CD4-positive, alpha-beta T cell treated with Interleukin-15 for 4 hours (primary cell): ENCODE measurements around the gene BCL2L1.
"Not testable (repeated sequence)": the region's sequence is repeated elsewhere in the genome, so short reads cannot be mapped to it uniquely, and the experiment has no call there.

ENCODE experiments used
- DNase-seq: peaks from one replicate; pipeline ENCODE4 v3.0.0-alpha.2; 2020; ENCODE audit warnings: low spot score

The BCL2L1 gene

GRCh38 chr20:31648104-31648503 is 74.6 kb downstream of the BCL2L1 start:
- not testable (repeated sequence) for DNase-seq

DNA sequence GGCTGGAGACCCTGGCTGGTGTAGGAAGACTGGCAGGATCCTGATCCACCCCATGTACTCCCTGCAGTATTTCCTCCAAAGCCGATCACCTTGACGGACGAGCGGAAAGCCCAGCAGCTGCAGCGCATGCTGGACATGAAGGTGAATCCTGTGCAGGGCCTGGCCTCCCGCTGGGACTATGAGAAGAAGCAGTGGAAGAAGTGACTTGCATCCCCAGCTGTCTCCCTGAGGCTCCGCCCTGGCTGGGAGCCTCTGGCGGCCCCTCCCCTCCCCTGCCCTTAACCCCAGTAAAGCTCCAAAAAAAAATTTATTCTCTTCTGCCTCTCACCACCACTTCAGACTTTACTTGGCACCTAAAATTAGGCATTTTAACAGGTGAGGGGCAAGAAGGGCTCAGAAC is 78.0 kb downstream of the BCL2L1 start:
- no peak for DNase-seq

DNA sequence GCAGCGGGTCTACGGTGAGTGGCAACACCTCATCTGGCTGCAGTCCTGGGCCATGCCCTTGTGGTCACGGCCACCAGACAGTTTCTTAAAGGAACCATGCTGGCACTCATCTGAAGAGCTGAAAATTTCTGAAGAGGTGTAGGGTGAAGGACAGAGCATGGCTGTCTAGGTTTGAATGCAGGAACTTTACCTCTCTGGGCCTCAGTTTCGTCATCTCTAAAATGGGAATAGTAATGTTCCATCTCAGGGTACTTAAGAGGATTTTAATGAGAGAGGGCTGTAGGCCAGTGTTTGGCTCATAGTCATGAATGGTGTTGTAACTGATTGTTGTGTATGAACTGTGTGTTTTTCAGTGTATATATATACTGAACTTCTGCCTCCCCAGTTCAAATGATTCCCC is 79.1 kb downstream of the BCL2L1 start:
- no peak for DNase-seq

- DNase-seq, result no peak
These were observed 79.8 kb downstream of the BCL2L1 start for GRCh38 chr20:31642837-31643236.

- no peak for DNase-seq
These were observed 81.3 kb downstream of the BCL2L1 start for GRCh38 chr20:31641391-31641790.

DNA sequence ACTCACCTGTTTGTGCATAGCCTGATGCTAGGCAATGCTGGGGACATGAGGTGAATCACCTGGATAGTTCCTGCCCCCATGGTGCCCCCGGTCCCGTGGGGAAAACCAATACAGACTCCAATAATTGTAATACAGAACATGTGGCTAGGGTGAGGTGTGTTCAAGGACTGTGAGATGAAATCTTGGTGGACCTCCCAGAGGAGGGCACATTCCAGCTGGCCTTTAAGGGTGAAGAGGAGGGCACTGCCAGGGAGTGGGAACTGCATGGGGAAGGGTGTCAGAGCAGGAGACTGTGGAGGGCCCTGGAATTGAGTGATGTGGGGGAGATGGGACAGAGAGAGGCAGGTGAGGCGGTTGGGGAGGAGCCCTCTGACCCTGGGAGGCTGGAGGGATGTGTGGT is 82.4 kb downstream of the BCL2L1 start:
- DNase-seq, result no peak

GRCh38 chr20:31638816-31639215 is 83.9 kb downstream of the BCL2L1 start:
- DNase-seq, result no peak

DNA sequence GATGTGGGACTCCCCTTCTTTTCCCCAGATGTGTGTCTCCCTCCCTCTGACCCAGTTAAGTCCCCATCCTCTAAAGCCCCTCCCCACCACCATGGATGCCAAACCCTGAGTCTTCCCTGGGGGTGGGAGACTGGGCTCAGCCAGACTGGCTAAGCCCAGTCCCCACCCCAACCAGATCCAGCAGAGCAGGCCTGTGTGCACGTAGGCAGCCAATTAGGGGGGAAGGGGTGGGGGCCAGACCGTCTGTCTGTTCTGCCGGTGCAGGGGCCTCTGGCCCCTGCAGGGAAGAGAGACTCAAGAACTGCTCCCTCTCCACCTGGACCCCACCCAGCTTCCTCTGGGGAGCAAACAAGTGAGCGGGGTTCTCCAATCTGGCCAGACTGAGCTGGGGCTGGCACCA is 84.4 kb downstream of the BCL2L1 start:
- no peak for DNase-seq

- DNase-seq, result no peak
These were observed 85.0 kb downstream of the BCL2L1 start, which contains the start of gene COX4I2 for GRCh38 chr20:31637660-31638059. COX4I2 (plus strand) TSS chr20:31637912; CDS start chr20:31639018, 1,106 bp downstream.

DNA sequence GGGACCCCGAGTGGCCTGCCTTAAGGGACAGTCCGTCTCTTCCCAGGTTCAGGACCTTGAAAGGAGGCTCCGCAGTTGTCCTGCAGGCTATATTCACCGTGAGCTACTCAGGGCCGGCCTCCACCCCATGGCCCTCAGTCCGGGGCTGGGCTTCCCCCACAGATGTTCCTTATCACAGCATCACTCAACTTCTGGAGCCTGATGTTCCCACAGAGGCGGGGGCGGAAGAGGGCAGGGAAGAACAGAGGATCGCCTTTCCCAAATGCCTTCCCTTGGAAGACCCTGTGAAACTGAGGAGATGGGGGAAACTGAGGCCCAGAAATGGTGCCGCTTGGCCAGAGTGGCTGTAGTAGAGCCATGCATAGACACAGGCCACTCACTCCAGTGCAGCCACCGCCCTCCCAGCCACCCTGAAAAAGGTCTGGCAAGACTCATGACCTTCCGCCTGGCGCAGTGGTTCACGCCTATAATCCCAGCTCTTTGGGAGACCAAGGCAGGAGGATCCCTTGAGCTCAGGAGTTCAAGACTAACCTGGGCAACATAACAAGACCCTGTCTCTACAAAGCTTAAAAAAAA is 89.2 kb downstream of the BCL2L1 start:
- DNase-seq, result no peak

DNA sequence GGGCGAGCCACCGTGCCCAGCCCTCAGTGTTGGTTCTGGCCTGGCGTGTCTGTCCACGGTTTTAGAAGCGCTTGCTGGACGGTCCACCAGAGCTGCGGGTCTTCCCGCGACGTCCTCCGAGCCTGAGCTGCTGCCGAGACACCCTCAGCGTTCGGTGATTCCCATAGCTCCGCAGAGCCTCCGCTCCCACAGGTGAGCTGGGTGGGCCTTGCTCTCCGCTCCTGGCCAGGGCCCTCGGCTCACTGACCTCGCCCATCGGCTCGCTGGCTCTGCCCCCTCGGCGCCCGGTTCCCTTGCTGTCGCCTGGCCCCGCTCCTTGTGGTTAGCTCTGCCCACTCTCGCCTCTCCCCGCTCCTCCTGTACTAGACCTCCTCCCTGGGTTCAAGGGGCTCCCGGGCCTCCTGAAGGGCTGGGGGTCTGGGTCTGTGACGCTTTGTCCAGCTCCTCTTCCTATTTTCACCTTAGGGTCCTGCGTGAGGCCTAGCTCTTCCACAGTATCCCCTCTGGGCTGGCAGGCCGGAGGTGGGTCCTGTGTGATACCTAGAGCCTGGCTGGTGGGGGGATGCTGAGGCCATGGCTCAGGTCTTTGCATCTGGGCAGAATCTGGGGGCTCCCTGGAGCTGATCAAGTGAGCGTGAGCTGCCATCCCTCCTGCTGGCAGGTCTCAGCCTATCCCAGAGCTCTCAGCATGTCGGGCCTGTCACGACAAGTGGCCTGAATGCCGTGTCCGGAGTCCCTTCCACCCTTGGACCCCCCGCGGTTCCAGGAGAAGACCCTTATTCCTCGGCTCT is 89.9 kb downstream of the BCL2L1 start:
- DNase-seq, result no peak

- DNase-seq, result no peak
These were observed 92.4 kb downstream of the BCL2L1 start for GRCh38 chr20:31630187-31630790.

DNA sequence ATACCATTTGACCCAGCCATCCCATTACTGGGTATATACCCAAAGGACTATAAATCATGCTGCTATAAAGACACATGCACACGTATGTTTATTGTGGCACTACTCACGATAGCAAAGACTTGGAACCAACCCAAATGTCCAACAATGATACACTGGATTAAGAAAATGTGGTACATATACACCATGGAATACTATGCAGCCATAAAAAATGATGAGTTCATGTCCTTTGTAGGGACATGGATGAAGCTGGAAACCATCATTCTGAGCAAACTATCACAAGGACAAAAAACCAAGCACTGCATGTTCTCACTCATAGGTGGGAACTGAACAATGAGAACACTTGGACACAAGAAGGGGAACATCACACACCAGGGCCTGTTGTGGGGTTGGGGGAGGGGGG is 94.6 kb downstream of the BCL2L1 start:
- not testable (repeated sequence) for DNase-seq

GRCh38 chr20:31626534-31626933 is 96.1 kb downstream of the BCL2L1 start:
- DNase-seq, result not testable (repeated sequence)

DNA sequence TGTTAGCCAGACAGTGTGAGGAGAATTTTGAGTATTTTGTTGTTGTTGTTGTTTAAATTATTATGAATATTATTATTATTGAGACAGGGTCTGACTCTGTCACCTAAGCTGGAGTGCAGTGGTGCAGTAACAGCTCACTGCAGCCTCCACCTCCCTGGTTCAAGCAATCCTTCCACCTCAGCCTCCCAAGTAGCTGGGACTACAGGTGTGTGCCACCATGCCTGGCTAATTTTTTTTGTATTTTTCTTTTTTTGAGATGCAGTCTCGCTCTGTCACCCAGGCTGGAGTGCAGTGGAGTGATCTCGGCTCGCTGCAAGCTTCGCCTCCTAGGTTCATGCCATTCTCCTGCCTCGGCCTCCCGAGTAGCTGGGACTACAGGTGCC is 99.6 kb downstream of the BCL2L1 start:
- not testable (repeated sequence) for DNase-seq

DNA sequence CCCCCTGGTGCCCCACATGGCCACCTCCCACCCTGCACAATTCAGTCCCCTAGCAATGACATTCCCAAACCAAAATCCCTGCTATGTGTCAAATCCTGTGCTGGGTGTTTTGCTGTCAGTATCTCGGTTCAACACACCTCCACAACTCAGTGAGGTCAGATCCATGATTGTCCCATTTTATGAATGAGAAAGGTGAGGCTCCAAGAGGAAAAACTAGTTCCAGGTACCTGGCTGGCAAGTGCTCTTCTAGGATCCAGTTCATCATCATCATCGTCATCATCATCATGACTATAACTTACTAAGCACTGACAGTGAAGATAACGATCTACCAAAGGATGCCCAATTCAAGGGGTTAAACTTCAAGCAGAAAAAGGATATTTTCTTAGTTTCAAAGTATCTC is 102.4 kb downstream of the BCL2L1 start:
- no peak for DNase-seq

- DNase-seq, result no peak
These were observed 105.1 kb downstream of the BCL2L1 start for GRCh38 chr20:31617432-31618104.

DNA sequence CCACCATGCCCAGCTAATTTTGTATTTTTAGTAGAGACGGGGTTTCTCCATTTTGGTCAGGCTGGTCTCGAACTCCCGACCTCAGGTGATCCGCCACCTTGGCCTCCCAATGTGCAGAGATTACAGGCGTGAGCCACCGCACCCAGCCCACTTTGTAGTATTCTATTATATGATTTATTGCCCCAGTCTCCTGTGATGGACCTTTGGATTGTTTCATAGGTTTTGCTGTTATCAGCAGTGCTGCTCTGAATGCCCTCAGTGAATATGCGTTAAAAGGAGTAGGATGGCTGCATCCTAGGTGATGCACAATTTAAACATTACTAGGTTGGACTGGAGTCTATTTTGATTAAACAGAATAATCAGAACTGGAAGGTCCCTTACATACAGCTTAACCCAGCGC is 107.3 kb downstream of the BCL2L1 start:
- no peak for DNase-seq
